ENCODE data around the gene SPAST.
"Not testable (repeated sequence)": the region's sequence is repeated elsewhere in the genome, so short reads cannot be mapped to it uniquely, and the experiment has no call there.

Gene SPAST, protein sequence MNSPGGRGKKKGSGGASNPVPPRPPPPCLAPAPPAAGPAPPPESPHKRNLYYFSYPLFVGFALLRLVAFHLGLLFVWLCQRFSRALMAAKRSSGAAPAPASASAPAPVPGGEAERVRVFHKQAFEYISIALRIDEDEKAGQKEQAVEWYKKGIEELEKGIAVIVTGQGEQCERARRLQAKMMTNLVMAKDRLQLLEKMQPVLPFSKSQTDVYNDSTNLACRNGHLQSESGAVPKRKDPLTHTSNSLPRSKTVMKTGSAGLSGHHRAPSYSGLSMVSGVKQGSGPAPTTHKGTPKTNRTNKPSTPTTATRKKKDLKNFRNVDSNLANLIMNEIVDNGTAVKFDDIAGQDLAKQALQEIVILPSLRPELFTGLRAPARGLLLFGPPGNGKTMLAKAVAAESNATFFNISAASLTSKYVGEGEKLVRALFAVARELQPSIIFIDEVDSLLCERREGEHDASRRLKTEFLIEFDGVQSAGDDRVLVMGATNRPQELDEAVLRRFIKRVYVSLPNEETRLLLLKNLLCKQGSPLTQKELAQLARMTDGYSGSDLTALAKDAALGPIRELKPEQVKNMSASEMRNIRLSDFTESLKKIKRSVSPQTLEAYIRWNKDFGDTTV

DNA sequence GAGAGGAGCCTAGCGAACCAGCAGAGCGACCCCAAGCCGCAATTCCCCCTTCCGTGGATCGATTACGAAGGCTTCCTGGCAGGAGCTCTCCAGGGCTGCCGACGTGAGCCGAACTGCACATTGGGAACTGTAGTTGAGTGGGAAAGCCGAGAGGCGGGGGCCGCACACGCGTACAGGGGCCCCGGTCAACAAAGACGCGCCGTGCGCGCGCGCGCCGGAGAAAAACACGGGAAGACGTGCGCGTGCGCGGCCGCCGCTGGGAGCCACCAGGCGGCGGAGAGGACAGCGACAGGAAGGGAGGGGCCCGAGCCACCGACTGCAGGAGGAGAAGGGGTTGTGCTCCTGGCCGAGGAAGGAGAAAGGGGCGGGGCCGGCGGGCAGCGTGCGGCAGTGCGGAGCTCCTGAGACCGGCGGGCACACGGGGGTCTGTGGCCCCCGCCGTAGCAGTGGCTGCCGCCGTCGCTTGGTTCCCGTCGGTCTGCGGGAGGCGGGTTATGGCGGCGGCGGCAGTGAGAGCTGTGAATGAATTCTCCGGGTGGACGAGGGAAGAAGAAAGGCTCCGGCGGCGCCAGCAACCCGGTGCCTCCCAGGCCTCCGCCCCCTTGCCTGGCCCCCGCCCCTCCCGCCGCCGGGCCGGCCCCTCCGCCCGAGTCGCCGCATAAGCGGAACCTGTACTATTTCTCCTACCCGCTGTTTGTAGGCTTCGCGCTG is at the start of gene SPAST:
Gene SPAST, plus strand, starts transcription at position 247 of the 711 bp plus-strand sequence. Its CDS starts 276 bp downstream, at position 523.
- peak; percentile 99 for DNase-seq

DNA sequence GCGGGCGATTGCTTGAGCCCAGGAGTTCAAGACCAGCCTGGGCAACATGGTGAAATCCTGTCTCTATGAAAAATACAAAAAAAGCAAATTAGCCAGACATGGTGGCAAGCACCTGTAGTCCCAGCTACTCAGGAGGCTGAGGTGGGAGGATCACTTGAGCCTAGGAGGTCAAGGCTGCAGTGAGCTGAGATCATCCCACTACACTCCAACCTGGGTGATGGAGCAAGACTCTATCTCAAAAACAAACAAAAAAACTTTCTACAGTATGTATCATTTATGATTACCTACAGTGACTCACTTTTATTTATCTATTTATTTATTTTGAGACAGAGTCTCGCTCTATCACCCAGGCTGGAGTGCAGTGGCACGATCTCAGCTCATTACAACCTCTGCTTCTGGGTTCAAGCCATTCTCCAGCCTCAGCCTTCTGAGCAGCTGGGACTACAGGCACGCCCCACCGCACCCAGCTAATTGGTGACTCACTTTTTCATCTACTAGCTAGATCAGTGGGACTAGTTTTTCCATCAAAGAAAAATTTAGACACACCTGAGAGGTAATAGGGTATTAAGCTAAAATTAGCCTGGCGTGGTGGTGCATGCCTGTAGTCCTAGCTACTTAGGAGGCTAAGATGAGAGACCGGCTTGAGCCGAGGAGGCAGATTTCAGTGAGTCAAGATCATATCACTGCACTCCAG is 44.4 kb upstream of the SPAST start:
- not testable (repeated sequence) for DNase-seq

DNA sequence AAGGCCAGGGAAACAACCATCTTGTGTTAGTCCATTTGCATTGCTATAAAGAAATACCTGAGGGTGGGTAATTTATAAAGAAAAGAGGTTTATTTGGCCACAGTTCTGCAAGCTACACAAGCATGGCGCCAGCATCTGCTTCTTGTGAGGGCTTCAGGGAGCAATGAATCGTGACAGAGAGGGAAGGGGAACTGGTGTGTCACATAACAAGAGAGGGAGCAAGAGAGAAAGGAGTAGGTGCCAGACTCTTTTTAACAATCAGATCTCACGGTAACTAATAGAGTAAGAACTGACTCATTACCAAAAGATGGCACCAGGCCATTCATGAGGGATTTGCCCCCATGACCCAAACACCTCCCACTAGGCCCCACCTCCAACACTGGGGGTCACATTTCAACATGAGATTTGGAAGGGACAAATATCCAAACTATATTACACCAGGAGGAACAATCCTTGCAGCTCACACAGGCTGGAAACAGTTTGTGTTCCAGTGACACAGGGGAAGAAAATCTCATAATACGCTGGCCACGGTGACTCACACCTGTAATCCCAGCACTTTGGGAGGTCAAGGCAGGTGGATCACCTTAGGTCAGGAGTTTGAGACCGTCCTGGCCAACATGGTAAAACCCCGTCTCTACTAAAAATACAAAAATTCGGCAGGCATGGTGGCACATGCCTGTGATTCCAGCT is 29.0 kb upstream of the SPAST start:
- not testable (repeated sequence) for DNase-seq

DNA sequence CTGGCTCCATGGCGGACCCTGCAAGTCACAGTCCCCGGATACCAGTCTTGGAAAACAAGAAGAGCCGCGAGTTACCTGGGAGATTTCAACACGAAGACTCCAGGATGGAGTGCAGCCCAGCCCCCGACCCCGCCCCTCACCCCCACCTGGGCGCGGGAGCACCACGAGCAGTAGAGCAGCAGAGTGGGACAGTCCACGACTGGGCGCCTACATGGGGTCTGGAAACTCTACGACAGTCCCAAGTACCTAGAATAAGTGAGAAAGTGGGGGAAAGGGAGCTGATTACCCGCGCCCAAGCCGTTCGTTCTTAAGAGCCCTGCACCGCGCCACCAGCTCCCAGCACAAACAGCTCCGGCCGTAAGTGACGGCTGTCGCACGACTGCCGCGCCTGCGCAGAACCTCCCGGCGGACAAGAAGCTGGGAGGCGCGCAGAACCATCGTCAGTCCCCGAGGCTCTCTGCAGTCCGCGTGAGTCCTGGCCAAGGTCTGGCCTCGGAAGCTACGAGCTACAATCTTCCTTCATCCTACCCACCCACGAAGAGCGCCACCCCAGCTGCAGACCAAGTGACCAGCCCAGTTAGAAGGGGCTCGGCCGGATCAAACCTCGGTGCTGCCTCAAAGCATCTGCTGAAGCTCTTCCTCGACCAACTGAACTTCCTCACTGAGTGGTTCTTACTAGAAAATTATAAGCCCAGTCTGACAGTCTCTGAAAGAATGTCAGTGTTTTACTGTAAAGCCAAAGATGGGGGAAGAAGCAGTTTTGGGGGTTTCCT is 23.7 kb upstream of the SPAST start, which contains the start of gene DPY30:
Gene DPY30, minus strand, starts transcription at position 359 of the 773 bp plus-strand sequence. Its CDS starts 349 bp downstream, at position 10.
- peak; percentile 96 for DNase-seq

DNA sequence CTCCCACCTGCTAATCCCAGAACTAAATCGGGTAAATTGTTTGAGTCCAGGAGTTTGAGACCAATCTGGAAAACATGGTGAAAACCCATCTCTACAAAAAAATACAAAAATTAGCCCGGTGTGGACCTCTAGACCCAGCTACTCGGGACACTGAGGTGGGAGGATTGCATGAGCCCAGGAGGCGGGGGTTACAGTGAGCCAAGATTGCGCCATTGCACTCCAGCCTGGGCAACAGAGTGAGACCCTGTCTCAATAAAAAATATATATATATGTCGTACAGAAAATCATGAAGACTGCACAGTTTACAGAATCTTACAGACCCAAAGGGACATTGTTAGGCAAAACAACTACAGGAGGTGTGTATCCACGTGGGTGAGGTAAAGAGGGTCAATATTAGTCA is 19.8 kb upstream of the SPAST start:
- no peak for DNase-seq

DNA sequence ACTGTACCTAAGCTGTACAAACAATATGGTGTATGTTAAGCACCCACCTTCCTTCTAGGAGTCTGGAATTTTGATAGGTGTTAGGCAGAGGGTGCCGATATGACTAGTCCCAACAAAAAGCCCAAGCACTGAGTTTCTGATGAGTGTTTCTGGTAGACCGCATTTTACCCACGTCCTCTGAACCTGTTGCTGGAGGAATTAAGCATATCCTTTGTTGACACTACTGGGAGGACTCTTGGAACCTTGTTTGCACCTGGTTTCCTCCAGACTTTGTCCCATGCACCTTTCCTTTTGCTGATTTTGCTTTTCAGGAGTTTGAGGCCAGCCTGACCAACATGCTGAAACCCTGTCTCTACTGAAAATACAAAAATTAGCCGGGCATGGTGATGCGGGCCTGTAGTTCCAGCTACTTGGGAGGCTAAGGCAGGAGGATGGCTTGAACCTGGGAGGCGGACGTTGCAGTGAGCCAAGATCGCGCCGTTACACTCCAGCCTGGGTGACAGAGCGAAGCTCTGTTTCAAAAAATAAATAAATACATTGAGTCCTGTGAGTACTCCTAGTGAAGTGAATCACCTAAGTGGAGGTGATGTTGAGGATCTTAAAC is 11.4 kb upstream of the SPAST start:
- no peak for DNase-seq

DNA sequence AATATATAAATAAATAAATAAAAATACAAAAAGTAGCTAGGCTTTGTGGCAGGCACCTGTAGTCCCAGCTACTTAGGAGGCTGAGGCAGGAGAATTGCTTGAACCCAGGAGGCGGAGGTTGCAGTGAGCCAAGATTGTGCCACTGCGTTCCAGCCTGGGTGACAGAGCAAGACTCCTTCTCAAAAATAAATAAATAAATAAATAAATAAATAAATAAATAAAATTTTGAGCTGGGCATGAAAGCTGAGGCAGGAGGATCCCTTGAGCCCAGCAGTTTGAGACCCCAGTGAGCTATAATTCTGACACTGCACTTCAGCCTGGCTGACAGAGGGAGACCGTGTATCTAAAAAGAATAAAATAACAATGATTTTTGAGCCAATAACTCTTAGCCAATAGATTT is 8.8 kb upstream of the SPAST start:
- DNase-seq, result not testable (repeated sequence)

DNA sequence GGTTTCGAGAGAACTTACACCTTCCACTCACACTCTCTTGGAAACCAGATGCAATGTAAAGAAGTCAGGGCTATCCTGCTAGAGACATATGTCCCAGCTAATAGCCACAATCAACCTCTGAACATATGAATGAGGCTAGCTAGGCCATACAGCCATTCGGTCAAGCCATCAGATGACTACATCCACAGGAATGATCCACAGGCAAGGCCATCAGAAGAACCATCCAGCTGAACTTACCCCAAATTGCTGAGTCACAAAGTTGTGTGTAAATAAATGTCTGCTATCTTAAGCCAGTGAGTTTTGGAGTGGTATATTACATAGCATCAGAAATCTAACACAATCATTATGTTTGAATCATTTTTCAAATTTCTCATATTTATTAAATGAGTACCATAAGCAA is 5.2 kb upstream of the SPAST start:
- DNase-seq, result no peak

DNA sequence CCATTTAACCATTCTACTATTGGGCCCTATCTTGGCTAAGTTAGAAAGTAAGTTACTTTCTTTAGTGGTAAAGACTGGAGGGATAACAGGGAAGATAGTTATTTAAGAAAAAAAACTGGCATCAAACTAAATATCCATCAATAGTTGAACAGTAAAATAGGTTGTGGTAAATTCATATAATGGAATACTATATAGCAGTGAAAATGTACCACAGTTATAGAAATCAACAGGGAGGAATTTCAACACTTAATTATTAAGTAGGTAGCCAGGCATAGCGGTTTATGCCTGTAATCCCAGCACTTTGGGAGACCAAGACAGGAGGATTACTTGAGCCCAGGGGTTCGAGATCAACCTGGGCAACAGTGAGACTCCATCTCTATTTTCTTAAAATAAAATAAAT is 3.1 kb upstream of the SPAST start:
- DNase-seq, result no peak

DNA sequence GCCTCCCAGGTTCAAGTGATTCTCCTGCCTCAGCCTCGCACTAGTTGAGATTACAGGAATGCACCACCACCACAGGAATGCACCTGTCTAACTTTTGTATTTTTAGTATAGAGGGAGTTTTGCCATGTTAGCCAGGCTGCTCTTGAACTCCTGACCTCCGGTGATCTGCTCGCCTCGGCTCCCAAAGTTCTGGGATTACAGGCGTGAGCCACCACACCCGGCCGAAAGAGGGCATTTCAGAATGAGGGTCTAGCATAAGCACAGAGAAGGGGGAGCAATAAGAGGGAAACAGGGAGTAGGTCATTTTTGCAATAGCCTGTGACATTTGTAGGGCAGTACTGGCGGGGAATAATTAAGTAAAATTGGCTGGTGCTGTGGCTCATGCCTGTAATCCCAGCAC is 1.9 kb upstream of the SPAST start:
- no peak for DNase-seq

DNA sequence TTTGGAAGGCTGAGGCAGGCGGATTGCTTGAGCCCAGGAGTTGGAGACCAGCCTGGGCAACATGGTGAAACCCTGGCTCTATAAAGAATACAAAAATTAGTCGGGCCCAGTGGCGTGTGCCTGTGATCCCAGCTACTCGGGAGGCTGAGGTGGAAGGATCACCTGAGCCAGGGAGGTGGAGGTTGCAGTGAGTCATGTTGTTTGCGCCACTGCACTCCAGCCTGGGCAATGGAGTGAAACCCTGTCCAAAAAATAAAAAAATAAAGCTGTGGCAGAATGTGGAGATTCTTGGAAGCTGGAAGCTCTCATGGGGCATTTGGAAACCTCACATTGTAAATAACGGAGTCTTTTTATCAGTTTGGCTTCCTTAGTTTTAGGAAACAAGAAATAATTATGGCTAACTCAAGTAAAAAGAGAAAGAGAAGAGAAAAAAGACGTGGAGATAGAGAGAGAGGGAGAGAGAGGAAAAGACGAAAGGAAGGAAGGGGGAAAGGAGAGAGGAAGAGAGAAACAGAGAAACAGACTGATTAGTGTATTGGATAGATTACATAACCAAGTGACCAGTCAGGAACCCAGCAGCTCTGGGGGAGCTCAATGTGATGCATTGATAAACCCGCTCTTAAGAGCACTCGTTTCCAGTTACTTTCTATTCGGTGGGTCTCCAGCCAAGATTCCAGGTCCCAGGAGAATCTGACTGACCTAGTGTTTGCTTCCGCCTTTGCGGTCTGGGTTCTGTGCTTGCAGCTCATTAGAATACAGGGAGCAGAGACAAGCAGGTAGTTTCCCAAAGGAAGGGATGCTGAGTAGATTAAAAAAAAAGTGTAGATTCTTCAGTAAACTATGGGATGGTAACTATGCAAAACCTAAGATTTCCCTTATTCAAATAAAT is 1.1 kb upstream of the SPAST start:
- DNase-seq, result peak; percentile 74

DNA sequence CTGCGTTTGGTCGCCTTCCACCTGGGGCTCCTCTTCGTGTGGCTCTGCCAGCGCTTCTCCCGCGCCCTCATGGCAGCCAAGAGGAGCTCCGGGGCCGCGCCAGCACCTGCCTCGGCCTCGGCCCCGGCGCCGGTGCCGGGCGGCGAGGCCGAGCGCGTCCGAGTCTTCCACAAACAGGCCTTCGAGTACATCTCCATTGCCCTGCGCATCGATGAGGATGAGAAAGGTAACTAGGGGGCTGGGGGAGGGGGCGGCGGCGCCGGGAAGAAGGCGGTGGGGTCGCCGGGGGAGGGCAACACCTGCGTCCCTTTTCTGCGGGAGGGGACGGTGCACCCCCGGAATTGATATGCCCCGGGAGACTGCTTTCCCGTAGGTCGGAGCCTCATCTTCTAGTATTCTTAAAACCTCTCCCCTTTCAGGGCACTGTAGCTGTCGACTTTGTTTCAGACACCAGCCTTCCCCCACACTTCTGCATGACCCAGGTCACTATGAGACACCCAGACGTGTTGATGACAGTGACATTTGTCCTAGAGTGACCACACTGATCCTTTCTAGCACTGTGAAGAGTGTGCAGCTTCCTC is 755 bp downstream of the SPAST start:
- no peak for DNase-seq

DNA sequence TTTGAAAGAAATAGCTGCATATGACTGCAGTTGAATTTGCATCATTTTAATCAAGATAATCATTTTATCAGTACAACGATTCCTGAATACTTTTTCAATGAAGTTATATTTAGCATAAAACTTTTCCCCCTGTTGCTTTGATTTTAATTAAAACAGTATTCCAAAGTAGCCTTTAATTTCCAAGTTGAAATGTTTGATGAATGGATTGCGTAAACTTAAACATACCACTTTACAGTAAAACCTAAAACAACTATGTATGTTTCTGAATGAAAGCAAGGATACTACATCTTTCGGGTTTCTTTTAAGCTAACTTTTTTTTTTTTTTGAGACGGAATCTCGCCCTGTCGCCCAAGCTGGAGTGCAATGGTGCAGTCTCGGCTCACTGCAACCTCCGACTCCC is 1.4 kb downstream of the SPAST start:
- no peak for DNase-seq

DNA sequence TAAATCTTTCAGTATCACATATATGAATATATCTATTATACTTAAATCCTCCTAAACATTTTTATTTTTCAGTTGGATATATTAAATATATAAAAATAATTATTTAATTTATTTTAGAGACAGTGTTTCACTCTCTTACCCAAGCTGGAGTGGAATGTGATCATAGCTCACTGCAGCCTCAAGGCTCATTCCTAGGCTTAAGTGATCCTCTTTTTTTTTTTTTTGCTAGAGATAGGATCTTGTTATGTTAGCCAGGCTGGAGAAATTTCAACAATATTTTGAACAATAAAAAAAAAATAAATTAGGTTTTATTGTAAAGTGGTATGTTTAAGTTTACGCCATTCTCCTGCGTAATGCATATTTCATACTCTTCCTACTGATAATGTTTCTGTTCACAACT is 4.2 kb downstream of the SPAST start:
- DNase-seq, result no peak

DNA sequence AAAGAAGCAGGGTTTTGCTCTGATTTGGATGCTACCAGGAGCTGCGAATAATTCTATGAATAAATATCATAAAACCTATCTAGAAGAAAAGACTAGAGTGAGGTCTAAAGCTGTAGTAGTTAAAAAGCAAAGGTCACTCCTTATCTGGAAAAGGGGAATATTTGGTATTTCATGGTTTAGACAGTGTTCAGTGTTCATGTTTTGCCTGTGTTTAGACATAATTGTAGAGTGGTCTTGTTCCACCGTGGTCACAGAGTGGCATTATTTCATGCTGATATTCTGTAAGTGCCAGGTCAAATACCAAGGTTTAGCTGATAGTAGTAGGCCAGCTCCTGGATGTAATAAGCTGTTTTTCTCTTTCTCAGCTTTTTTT is 10.8 kb downstream of the SPAST start:
- no peak for DNase-seq

DNA sequence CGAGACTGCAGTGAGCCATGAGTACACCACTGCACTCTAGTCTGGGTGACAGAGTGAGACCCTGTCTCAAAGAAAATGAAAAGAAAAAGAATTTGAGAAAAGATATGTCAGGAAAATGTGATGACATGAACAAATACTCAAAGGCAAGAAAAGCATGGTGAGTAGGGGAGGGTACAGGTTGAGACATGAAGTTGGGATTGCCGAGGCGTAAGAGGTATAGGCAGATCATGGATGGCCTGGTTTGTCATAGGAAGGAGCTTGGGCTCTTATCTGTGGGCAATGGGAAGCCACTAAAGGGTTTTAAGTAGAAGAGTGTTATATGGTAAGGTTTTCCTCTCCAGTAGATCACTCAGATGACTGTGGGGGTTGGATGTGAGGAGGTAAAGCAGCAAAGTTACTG is 32.3 kb downstream of the SPAST start:
- no peak for DNase-seq

DNA sequence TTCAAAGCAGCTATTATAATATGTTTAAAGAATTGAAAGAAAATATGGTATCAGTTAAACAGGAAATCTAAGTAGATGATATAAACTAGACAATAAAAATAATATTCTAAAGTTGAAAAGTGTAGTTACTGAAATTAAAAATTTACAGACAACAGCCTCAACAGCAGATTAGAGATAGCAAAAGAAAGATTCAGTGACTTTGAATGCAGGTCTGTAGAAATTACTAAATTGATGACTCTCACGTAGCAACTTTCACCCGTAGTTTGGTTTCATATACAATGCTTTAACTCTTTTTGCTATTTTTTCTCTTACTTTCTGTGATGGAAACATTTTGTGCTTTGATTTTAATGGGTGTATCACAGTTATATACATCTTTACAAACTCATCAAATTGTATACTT is 44.8 kb downstream of the SPAST start:
- DNase-seq, result no peak

DNA sequence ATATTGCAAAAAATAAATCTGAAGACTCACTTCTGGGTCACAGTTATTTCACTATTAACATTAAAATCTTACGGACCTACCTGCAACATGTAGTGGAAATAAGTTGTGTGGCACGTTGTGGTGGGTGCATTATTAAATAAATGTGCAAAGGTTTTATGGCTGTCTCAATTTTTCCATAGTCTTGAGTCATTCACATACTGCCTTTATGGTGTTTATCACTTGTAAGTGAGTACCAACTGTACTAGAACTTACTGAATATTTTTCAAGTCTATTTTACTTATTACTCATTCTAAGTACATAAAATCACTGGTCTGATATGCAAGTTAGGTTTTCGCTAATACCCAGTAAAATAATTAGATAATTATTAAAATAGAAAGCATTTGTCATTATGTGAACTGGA is 54.7 kb downstream of the SPAST start:
- no peak for DNase-seq

DNA sequence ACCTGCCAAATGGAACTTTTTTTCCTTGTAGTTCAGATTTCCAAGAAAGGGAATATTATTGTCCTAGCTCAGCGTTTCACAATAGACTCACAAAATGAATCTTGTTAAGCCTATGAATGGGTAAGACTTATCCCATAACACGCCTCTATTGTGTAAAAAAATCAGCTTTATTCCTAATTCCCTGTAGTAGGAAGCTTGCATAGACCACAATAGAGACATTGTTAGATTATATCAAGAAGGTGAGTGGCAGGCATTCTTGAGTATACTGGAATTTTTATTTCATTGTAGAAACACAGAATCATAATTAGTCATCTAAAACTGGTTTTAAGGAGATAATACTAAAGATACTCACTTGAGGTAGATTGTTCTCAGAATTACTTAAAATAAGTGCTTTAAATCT is 55.8 kb downstream of the SPAST start:
- no peak for DNase-seq

DNA sequence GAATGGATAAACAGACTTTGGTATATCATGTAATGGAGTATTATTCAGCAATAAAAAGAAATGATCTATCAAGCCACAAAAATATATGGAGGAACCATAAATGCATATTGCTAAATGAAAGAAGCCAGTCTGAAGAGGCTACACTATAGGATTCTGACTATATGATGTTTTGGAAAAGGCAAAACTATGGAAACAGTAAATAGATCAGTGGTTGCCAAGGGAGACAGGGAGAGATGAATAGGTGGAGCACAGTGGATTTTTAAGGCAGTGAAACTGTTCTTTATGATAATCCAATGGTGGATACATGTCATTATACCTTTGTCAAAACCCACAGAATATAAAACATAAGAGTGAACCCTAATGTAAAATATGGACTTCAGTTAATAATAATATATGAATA is 61.3 kb downstream of the SPAST start:
- DNase-seq, result no peak

All from femur (tissue), 1 donor.